DOHH2 (cell line): ENCODE results near the gene KCNMB3.

Experiments
- H3F3A ChIP-seq: fragments of 200-600 bp; sonication (generic), shearing (Covaris generic); 2 replicates; pipeline ENCODE4 v1.6.0; 2016; ENCODE audit warnings: antibody characterized with exemption, mild to moderate bottlenecking; ENCODE audit not compliant: control insufficient read depth, insufficient read depth
- H3K27ac ChIP-seq: fragments of 200-600 bp; sonication (generic); 2 replicates; pipeline ENCODE4 v1.5.1; 2014; ENCODE audit warnings: low read depth, mild to moderate bottlenecking, low read length, moderate library complexity
- H3K27me3 ChIP-seq: fragments of 200-600 bp; sonication (generic); 2 replicates; pipeline ENCODE4 v1.6.1; 2014; ENCODE audit warnings: mild to moderate bottlenecking, low read length, mixed read lengths; ENCODE audit not compliant: control insufficient read depth
- H3K36me3 ChIP-seq: fragments of 200-600 bp; sonication (generic); 2 replicates; pipeline ENCODE4 v1.6.1; 2014; ENCODE audit warnings: mild to moderate bottlenecking, low read length, moderate library complexity, mixed read lengths; ENCODE audit not compliant: control insufficient read depth
- H3K4me1 ChIP-seq: fragments of 200-600 bp; sonication (generic); 2 replicates; pipeline ENCODE4 v1.6.1; 2014; ENCODE audit warnings: mild to moderate bottlenecking, low read length, mixed read lengths; ENCODE audit not compliant: control insufficient read depth
- H3K4me2 ChIP-seq: fragments of 200-600 bp; sonication (generic); 2 replicates; pipeline ENCODE4 v1.6.0; 2014; ENCODE audit warnings: mild to moderate bottlenecking, low read length, moderate library complexity
- H3K4me3 ChIP-seq: fragments of 200-600 bp; sonication (generic); 2 replicates; pipeline ENCODE4 v1.5.1; 2014; ENCODE audit warnings: mild to moderate bottlenecking, low read length, mixed read lengths
- H3K79me2 ChIP-seq: fragments of 200-600 bp; sonication (generic); 2 replicates; pipeline ENCODE4 v1.6.1; 2014; ENCODE audit warnings: mild to moderate bottlenecking, low read length, mixed read lengths; ENCODE audit not compliant: control insufficient read depth
- H3K9me2 ChIP-seq: fragments of 200-600 bp; sonication (generic); replicated peaks from 2 replicates; pipeline ENCODE4 v1.6.1; 2014; ENCODE audit warnings: mild to moderate bottlenecking, low read length, mixed read lengths; ENCODE audit not compliant: control insufficient read depth
- H3K9me3 ChIP-seq: fragments of 200-600 bp; sonication (generic); 2 replicates; pipeline ENCODE4 v1.6.1; 2014; ENCODE audit warnings: antibody characterized with exemption, low read length, mixed read lengths; ENCODE audit not compliant: control insufficient read depth, insufficient read depth
- H4K20me1 ChIP-seq: fragments of 200-600 bp; sonication (generic); 2 replicates; pipeline ENCODE4 v1.6.0; 2014; ENCODE audit warnings: low read depth, mild to moderate bottlenecking, antibody characterized with exemption, low read length, moderate library complexity; ENCODE audit not compliant: control insufficient read depth, insufficient read depth
- EZH2phosphoT487 ChIP-seq: fragments of 200-600 bp; sonication (generic); IDR thresholded peaks from 2 replicates; pipeline ENCODE4 v1.6.1; 2017; ENCODE audit warnings: borderline replicate concordance, mild to moderate bottlenecking, antibody characterized with exemption, low read length, moderate library complexity, mixed read lengths
- TF ChIP-seq, protein P1 (sequence below): fragments of 200-600 bp; sonication (generic); IDR thresholded peaks from one replicate; pipeline ENCODE4 v1.5.1; 2014; ENCODE audit warnings: antibody characterized with exemption, mild to moderate bottlenecking, low read depth, low read length; ENCODE audit not compliant: poor library complexity, severe bottlenecking

The KCNMB3 gene

DNA sequence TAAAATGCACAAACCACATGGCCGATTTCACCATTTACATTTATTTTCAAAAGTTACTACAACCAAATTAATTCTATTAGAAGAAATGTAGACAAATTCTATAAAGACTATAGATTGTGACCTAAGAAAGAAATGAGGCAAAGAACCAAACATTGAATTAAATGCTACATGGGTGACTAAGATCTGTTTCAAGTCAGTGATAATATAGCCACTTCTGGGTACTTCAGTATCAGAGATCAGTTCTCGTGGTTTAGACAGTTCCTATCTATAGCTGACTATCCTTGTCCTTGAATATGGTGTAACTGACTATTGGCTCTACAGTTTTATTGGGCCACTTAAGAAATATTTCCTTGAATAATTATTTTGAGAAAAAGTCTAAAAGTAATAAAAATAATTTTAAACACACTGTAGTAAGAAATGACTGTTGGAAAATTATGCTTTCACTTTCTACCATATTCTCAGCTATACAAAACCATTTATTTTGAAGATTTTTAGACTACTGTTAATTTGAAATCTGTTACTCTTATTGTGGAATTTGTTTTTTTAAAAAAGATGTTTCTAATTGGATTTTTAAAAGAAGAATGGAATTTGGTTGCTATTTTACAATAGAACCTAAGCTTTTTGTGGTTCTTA lies 14.1 kb downstream of the KCNMB3 start:
- H3K27ac ChIP-seq, result no peak overlapping the region
- no peaks in the 10 kb centered on the region for H4K20me1 ChIP-seq
- no peaks in the 10 kb centered on the region for H3K9me3 ChIP-seq
- H3K4me3 ChIP-seq, result no peak overlapping the region
- H3K36me3 ChIP-seq, result peaks cover 13% of the 10 kb centered on the region
- no peaks in the 10 kb centered on the region for H3K27me3 ChIP-seq
- no peaks in the 10 kb centered on the region for H3K9me2 ChIP-seq
- no peak overlapping the region for H3K4me2 ChIP-seq
- no peak for TF ChIP-seq EZH2phosphoT487
- TF ChIP-seq, protein P1, sequence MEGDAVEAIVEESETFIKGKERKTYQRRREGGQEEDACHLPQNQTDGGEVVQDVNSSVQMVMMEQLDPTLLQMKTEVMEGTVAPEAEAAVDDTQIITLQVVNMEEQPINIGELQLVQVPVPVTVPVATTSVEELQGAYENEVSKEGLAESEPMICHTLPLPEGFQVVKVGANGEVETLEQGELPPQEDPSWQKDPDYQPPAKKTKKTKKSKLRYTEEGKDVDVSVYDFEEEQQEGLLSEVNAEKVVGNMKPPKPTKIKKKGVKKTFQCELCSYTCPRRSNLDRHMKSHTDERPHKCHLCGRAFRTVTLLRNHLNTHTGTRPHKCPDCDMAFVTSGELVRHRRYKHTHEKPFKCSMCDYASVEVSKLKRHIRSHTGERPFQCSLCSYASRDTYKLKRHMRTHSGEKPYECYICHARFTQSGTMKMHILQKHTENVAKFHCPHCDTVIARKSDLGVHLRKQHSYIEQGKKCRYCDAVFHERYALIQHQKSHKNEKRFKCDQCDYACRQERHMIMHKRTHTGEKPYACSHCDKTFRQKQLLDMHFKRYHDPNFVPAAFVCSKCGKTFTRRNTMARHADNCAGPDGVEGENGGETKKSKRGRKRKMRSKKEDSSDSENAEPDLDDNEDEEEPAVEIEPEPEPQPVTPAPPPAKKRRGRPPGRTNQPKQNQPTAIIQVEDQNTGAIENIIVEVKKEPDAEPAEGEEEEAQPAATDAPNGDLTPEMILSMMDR, result no peak
- no peaks in the 10 kb centered on the region for H3F3A ChIP-seq
- H3K4me1 ChIP-seq, result no peaks in the 10 kb centered on the region
- no peaks in the 10 kb centered on the region for H3K79me2 ChIP-seq

DNA sequence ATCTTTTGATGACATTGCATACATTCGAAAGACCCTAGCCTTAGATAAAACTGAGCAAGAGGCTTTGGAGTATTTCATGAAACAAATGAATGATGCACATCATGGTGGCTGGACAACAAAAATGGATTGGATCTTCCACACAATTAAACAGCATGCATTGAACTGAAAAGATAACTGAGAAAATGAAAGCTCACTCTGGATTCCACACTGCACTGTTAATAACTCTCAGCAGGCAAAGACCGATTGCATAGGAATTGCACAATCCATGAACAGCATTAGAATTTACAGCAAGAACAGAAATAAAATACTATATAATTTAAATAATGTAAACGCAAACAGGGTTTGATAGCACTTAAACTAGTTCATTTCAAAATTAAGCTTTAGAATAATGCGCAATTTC lies 16.7 kb downstream of the KCNMB3 start:
- Histone ChIP-seq H3K9me3 (no peaks in the 10 kb centered on the region), H3K4me3 (no peak overlapping the region), H3K9me2 (no peaks in the 10 kb centered on the region), H3K79me2 (no peaks in the 10 kb centered on the region), H3K4me1 (no peaks in the 10 kb centered on the region), H3F3A (no peaks in the 10 kb centered on the region), H3K27ac (no peak overlapping the region), H3K27me3 (no peaks in the 10 kb centered on the region), H3K4me2 (no peak overlapping the region), H4K20me1 (no peaks in the 10 kb centered on the region), H3K36me3 (peaks cover 28% of the 10 kb centered on the region)
- TF ChIP-seq EZH2phosphoT487, result no peak
- TF ChIP-seq, protein P1, result no peak

DNA sequence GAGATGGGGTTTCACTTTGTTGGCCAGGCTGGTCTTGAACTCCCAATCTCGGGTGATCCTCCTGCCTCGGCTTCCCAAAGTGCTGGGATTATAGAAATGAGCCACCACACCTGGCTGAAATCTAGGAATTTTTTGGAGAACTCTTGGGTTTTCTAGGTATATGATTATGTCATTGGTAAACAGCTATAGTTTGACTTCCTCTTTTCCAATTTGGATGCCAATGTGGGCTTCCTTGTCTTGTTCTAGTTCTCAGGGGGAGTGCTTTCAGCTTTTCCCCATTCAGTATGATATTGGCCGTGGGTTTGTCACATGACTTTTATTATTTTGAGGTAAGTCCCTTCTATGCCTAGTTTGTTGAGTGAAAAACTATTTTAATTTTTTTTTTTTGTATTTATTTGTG lies 17.9 kb downstream of the KCNMB3 start:
- no peaks in the 10 kb centered on the region for H3K9me2 ChIP-seq
- no peak for TF ChIP-seq EZH2phosphoT487
- TF ChIP-seq, protein P1, result no peak
- H3K9me3 ChIP-seq, result no peaks in the 10 kb centered on the region
- H3K27me3 ChIP-seq, result no peaks in the 10 kb centered on the region
- no peak overlapping the region for H3K4me2 ChIP-seq
- H4K20me1 ChIP-seq, result no peaks in the 10 kb centered on the region
- peaks cover 32% of the 10 kb centered on the region for H3K36me3 ChIP-seq
- H3K4me1 ChIP-seq, result no peaks in the 10 kb centered on the region
- no peak overlapping the region for H3K4me3 ChIP-seq
- H3K79me2 ChIP-seq, result no peaks in the 10 kb centered on the region
- no peaks in the 10 kb centered on the region; the same call in 1 of the 2 replicates for H3F3A ChIP-seq
- no peak overlapping the region for H3K27ac ChIP-seq
